Measurements from ENCODE around the gene FPR3. TPM values are rescaled to one million over a fixed set of nuclear protein-coding genes. Genes with fewer than 3 reads are reported as not detected.

Gene FPR3
- polyA plus RNA-seq, 1 of the 3 experiments (the other 2 are of a cell fraction), result 0.02 TPM

DNA sequence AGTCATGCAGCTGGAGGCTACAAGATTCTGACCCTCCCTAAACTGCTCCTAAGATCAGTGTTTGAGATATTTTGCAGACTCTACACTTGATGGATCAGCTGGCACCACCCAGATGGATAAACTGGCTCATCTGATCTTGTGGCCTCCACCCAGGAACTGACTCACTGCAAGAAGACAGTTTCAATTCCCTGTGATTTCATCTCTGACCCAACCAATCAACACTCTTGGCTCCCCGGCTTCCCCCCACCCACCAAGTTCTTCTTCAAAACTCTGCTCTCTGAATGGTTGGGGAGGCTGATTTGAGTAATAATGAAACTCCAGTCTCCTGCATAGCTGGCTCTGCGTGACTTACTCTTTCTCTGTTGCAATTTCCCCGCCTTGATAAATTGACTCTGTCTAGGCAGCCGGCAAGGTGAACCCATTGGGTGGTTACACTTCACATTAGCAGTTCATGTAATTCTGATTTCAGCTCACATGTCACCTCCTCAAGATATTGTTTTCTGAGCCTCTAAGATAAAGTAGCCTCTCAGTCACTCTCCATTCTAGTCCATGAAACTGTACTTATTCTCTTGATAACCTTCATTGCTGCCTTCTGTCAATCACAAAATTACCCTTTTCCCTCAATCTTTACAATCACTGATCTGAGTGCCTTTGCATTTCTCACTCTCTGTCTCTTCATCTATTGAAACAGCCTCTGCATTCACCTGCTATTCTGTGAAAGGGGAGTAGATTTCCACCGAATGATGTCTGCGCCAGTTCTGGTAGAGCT, 9.9 kb upstream of the FPR3 start:
- H2AFZ ChIP-seq (ENCODE audit: low read depth), result peak overlapping the region; percentile 60; the same call in 1 of the 2 replicates
- 9% methylated on average over 6 of the region's 6 CpGs for WGBS (ENCODE audit: low lambda C conversion rate)

GRCh38 chr19:51786646-51787494, 8.1 kb upstream of the FPR3 start:
- peak overlapping the region in 1 of 2 experiments; percentile 20; a peak in 2 of 4 replicates for H3K27ac ChIP-seq (ENCODE audit: low read depth in 2 of 2, low read length in 1 of 2)
- WGBS (ENCODE audit: low lambda C conversion rate), result 3% methylated on average over 6 of the region's 6 CpGs
- no peaks in the 10 kb centered on the region for H4K20me1 ChIP-seq (ENCODE audit: insufficient read depth)
- no peak for TF ChIP-seq ELF1 (IDR thresholded peaks at IDR 0.05)
- no peak for TF ChIP-seq FOXM1 (IDR thresholded peaks at IDR 0.05; ENCODE audit: low read depth)
- no peak for TF ChIP-seq GATA2 (CRISPR knock-in tag; IDR thresholded peaks at IDR 0.05)
- no peak for TF ChIP-seq YY1 (IDR thresholded peaks at IDR 0.05; ENCODE audit: low read depth)
- TF ChIP-seq, protein P1, sequence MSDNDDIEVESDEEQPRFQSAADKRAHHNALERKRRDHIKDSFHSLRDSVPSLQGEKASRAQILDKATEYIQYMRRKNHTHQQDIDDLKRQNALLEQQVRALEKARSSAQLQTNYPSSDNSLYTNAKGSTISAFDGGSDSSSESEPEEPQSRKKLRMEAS (IDR thresholded peaks at IDR 0.05; ENCODE audit: low read depth), result no peak
- no peak for TF ChIP-seq NFIC (IDR thresholded peaks at IDR 0.05; ENCODE audit: borderline replicate concordance)
- TF ChIP-seq FOXJ3 (CRISPR knock-in tag; IDR thresholded peaks at IDR 0.05), result no peak
- TF ChIP-seq SMC3 (IDR thresholded peaks at IDR 0.05; ENCODE audit: low read depth, low read length), result no peak
- no peak for TF ChIP-seq RXRA (IDR thresholded peaks at IDR 0.05; ENCODE audit: borderline replicate concordance, low read depth)
- no peak for TF ChIP-seq TCF12 (IDR thresholded peaks at IDR 0.05)
- no peak for TF ChIP-seq TEAD4 (IDR thresholded peaks at IDR 0.05; ENCODE audit: borderline replicate concordance, insufficient read depth)
- TF ChIP-seq MXI1 (IDR thresholded peaks at IDR 0.05; ENCODE audit: low read depth, low read length), result no peak
- TF ChIP-seq SIN3A (IDR thresholded peaks at IDR 0.05; ENCODE audit: borderline replicate concordance, low read depth, low read length), result no peak
- TF ChIP-seq JUND (IDR thresholded peaks at IDR 0.05), result no peak
- TF ChIP-seq TAF1 (IDR thresholded peaks at IDR 0.05; ENCODE audit: borderline replicate concordance, low read depth, low read length), result no peak
- TF ChIP-seq MEF2A (IDR thresholded peaks at IDR 0.05; ENCODE audit: borderline replicate concordance, low read depth), result no peak
- TF ChIP-seq RAD21 (IDR thresholded peaks at IDR 0.05; ENCODE audit: low read length), result no peak
- TF ChIP-seq FOSL2 (IDR thresholded peaks at IDR 0.05; ENCODE audit: borderline replicate concordance, low read depth), result no peak
- TF ChIP-seq POLR2AphosphoS5 (IDR thresholded peaks at IDR 0.05; ENCODE audit: low read depth, low read length), result no peak
- ChIA-PET CTCF (no interaction called here), POLR2A (no interaction called here)
- H3F3A ChIP-seq (replicated peaks; ENCODE audit: insufficient read depth), result peaks cover 36% of the 10 kb centered on the region
- no peak overlapping the region for H3K4me2 ChIP-seq
- no peaks in the 10 kb centered on the region for H3K9me3 ChIP-seq
- H3K4me1 ChIP-seq (ENCODE audit: control insufficient read depth in 1 of 2, insufficient read depth in 2 of 2, low read depth in 1 of 2, low read length in 1 of 2), result peaks cover 0 to 30% of the 10 kb centered on the region in 2 experiments; a peak in 1 of 4 replicates
- no peaks in the 10 kb centered on the region for H3K9me2 ChIP-seq
- no peaks in the 10 kb centered on the region for H3K79me2 ChIP-seq (ENCODE audit: insufficient read depth)
- DNase-seq, result no peak
- H3K4me3 ChIP-seq (ENCODE audit: low read depth in 2 of 2, low read length in 1 of 2), result no peak overlapping the region
- H3K27me3 ChIP-seq (ENCODE audit: insufficient read depth), result no peaks in the 10 kb centered on the region
- H3K36me3 ChIP-seq (replicated peaks in 1 of 2; ENCODE audit: control insufficient read depth in 1 of 2, insufficient read depth in 2 of 2, low read length in 1 of 2), result no peaks in the 10 kb centered on the region
- H2AFZ ChIP-seq (ENCODE audit: low read depth), result no peak overlapping the region
- no peak overlapping the region for H3K9ac ChIP-seq

More for the DNA sequence above, 9.9 kb upstream of the FPR3 start:
- no peaks in the 10 kb centered on the region for H3K79me2 ChIP-seq (ENCODE audit: insufficient read depth)
- peak overlapping the region; percentile 58; the same call in 1 of the 2 replicates for H3K9ac ChIP-seq
- no peaks in the 10 kb centered on the region for H3K36me3 ChIP-seq (replicated peaks in 1 of 2; ENCODE audit: control insufficient read depth in 1 of 2, insufficient read depth in 2 of 2, low read length in 1 of 2)
- H3K4me2 ChIP-seq, result peak overlapping the region; percentile 61
- H3K27ac ChIP-seq (ENCODE audit: low read depth in 2 of 2, low read length in 1 of 2), result peak overlapping the region in 1 of 2 experiments; percentile 89; a peak in 2 of 4 replicates
- DNase-seq, result no peak
- no peaks in the 10 kb centered on the region for H3K9me3 ChIP-seq
- H4K20me1 ChIP-seq (ENCODE audit: insufficient read depth), result no peaks in the 10 kb centered on the region
- TF ChIP-seq PBX3 (IDR thresholded peaks at IDR 0.05) (0 out of 2 replicates have a peak, but pooled peaks have one; percentile 28), TAF1 (IDR thresholded peaks at IDR 0.05; ENCODE audit: borderline replicate concordance, low read depth, low read length) (no peak)
- peak overlapping the region in 1 of 2 experiments; percentile 14; a peak in 1 of 4 replicates for H3K4me3 ChIP-seq (ENCODE audit: low read depth in 2 of 2, low read length in 1 of 2)
- H3K4me1 ChIP-seq (ENCODE audit: control insufficient read depth in 1 of 2, insufficient read depth in 2 of 2, low read depth in 1 of 2, low read length in 1 of 2), result peaks cover 0 to 26% of the 10 kb centered on the region in 2 experiments; a peak in 1 of 4 replicates
- no peaks in the 10 kb centered on the region for H3K27me3 ChIP-seq (ENCODE audit: insufficient read depth)
- ChIA-PET CTCF (interaction anchor here (0.7 kb wide), 1 partner anchor 116 kb away, joined by 3 read pairs; no protein-coding TSS in a partner anchor), POLR2A (no interaction called here)
- H3K9me2 ChIP-seq, result no peaks in the 10 kb centered on the region
- H3F3A ChIP-seq (replicated peaks; ENCODE audit: insufficient read depth), result peaks cover 32% of the 10 kb centered on the region

All from SK-N-SH (cell line).